GM12878 (cell line): ENCODE data around the gene KANSL2. TPM values are rescaled to one million over a fixed set of nuclear protein-coding genes. Genes with fewer than 3 reads are reported as not detected.

ENCODE experiments used
- ATAC-seq: fragments of 200-7000 bp; cut with Tn5 transposase; 3 replicates; pipeline ENCODE4 v1.9.1; 2020; ENCODE audit warnings: mild to moderate bottlenecking, moderate library complexity
- BruUV-seq: library from RNA; stranded (reverse); fragments of 400-500 nt; replicated peaks from 2 replicates; lab custom pipeline; 2021; lab: Mats Ljungman, UMichigan
- CTCF ChIA-PET: fragments of 300-600 bp; sonication (Branson Sonifier 250); formaldehyde crosslinking; extraction: SDS; loops from one replicate; lab custom pipeline; 2021; ENCODE audit warnings: inconsistent platforms; lab: Yijun Ruan, JAX
- POLR2A ChIA-PET: fragments of 350-600 bp; formaldehyde crosslinking; extraction: SDS; loops from one replicate; lab custom pipeline; 2021; ENCODE audit warnings: inconsistent platforms; lab: Charles Lee
- RAD21 ChIA-PET: fragments of 300-600 bp; sonication (Branson Sonifier 250); formaldehyde crosslinking; loops from one replicate; lab custom pipeline; 2023; ENCODE audit warnings: antibody characterized with exemption; ENCODE audit not compliant: unreplicated experiment; lab: Charles Lee
- SMC1A ChIA-PET: fragments of 300-600 bp; sonication (Branson Sonifier 250); formaldehyde crosslinking; loops from one replicate; lab custom pipeline; 2023; ENCODE audit not compliant: unreplicated experiment, uncharacterized antibody; lab: Charles Lee
- DNase-seq: peaks from one replicate; pipeline ENCODE4 v3.0.0-alpha.2; 2011; ENCODE audit warnings: low read depth, low spot score
- FAIRE-seq: peaks from 3 replicates; lab custom pipeline; 2011; peaks lifted over from hg19 to GRCh38; lab: Jason Lieb, UNC
- H2AFZ ChIP-seq: 2 replicates; pipeline ENCODE4 v1.6.0; 2011; ENCODE audit warnings: low read depth, low read length, control low read depth; ENCODE audit not compliant: control insufficient read depth
- H3K27ac ChIP-seq: 2 replicates; pipeline ENCODE4 v1.5.1; 2011; ENCODE audit warnings: control low read depth; ENCODE audit not compliant: control insufficient read depth, insufficient read depth
- H3K27me3 ChIP-seq, 2 experiments: replicated peaks in 1 of 2; 2 replicates each; pipeline versions ENCODE4 v1.6.0 to v1.6.1; 2011; ENCODE audit warnings: low read length in 1 of 2; ENCODE audit not compliant: control insufficient read depth in 2 of 2, insufficient read depth in 2 of 2
- H3K36me3 ChIP-seq, 2 experiments: 2 replicates each; pipeline ENCODE4 v1.5.1; 2011; ENCODE audit warnings: low read length in 1 of 2; ENCODE audit not compliant: control insufficient read depth in 2 of 2, insufficient read depth in 2 of 2
- H3K4me1 ChIP-seq: 2 replicates; pipeline ENCODE4 v1.6.1; 2011; ENCODE audit warnings: mild to moderate bottlenecking, low read length, moderate library complexity, mixed read lengths; ENCODE audit not compliant: control insufficient read depth, insufficient read depth
- H3K4me2 ChIP-seq: 2 replicates; pipeline ENCODE4 v1.6.0; 2011; ENCODE audit warnings: control low read depth; ENCODE audit not compliant: control insufficient read depth, insufficient read depth
- H3K4me3 ChIP-seq: fragments of 200-600 bp; sonication (generic); 2 replicates; pipeline ENCODE4 v1.5.1; 2016
- H3K79me2 ChIP-seq: 2 replicates; pipeline ENCODE4 v1.6.0; 2011; ENCODE audit warnings: low read length; ENCODE audit not compliant: control insufficient read depth, insufficient read depth
- H3K9ac ChIP-seq: 2 replicates; pipeline ENCODE4 v1.8.0; 2011; ENCODE audit warnings: low read length, control low read depth, mixed read lengths; ENCODE audit not compliant: control insufficient read depth, insufficient read depth
- H3K9me3 ChIP-seq: replicated peaks from 3 replicates; pipeline ENCODE4 v1.5.1; 2011; ENCODE audit warnings: mild to moderate bottlenecking, low read length; ENCODE audit not compliant: control insufficient read depth, insufficient read depth
- H4K20me1 ChIP-seq: 2 replicates; pipeline ENCODE4 v1.6.0; 2011; ENCODE audit not compliant: control insufficient read depth, insufficient read depth
- ATF7 ChIP-seq: fragments of 450-650 bp; IDR thresholded peaks from 2 replicates; pipeline ENCODE4 v1.6.1; 2016; ENCODE audit warnings: low read depth, mild to moderate bottlenecking
- CEBPB ChIP-seq, 2 experiments: fragments of 150-350 bp in 1 of 2; IDR thresholded peaks; 2 replicates each; pipeline ENCODE4 v1.6.1; 2012 to 2014; ENCODE audit warnings: low read depth in 2 of 2, low read length in 2 of 2, borderline replicate concordance in 1 of 2, inconsistent platforms in 1 of 2
- CREB1 ChIP-seq: IDR thresholded peaks from 2 replicates; pipeline ENCODE4 v1.6.1; 2012; ENCODE audit warnings: low read depth, mild to moderate bottlenecking, inconsistent platforms
- EZH2 ChIP-seq: IDR thresholded peaks from 2 replicates; pipeline ENCODE4 v1.6.1; 2012; ENCODE audit warnings: low read depth, mild to moderate bottlenecking, control low read depth, inconsistent platforms, low read length, borderline replicate concordance; ENCODE audit not compliant: control insufficient read depth
- GATAD2B ChIP-seq: fragments of 450-650 bp; conservative IDR thresholded peaks from 2 replicates; pipeline ENCODE4 v1.6.1; 2017; ENCODE audit warnings: low read depth, mild to moderate bottlenecking, moderate library complexity
- IRF4 ChIP-seq: IDR thresholded peaks from 2 replicates; pipeline ENCODE4 v1.6.1; 2011; ENCODE audit warnings: low read depth, low read length
- JUNB ChIP-seq: IDR thresholded peaks from 2 replicates; pipeline ENCODE4 v1.6.1; 2016; ENCODE audit warnings: antibody characterized with exemption, mild to moderate bottlenecking
- JUND ChIP-seq: IDR thresholded peaks from 2 replicates; pipeline ENCODE4 v1.6.1; 2012; ENCODE audit warnings: low read depth, mild to moderate bottlenecking, low read length, improper control_type of control experiment, moderate library complexity
- PAX8 ChIP-seq: fragments of 450-650 bp; IDR thresholded peaks from 2 replicates; pipeline ENCODE4 v1.6.1; 2017; ENCODE audit warnings: mild to moderate bottlenecking, moderate library complexity
- RAD21 ChIP-seq: IDR thresholded peaks from 2 replicates; pipeline ENCODE4 v1.6.1; 2011; ENCODE audit warnings: mild to moderate bottlenecking, low read depth, low read length, moderate library complexity; ENCODE audit not compliant: insufficient read depth
- STAT3 ChIP-seq: IDR thresholded peaks from 2 replicates; pipeline ENCODE4 v1.6.1; 2011; ENCODE audit warnings: low read depth, low read length, improper control_type of control experiment
- YY1 ChIP-seq: IDR thresholded peaks from 2 replicates; pipeline ENCODE4 v1.6.1; 2011; ENCODE audit warnings: low read depth, mild to moderate bottlenecking, low read length
- ZNF217 ChIP-seq: fragments of 450-650 bp; IDR thresholded peaks from 2 replicates; pipeline ENCODE4 v1.6.1; 2017; ENCODE audit warnings: antibody characterized with exemption, mild to moderate bottlenecking
- WGBS: methylation state at CpG from one replicate; pipeline ENCODE4 v1.1.6; 2016; ENCODE audit warnings: low lambda C conversion rate; ENCODE audit not compliant: insufficient replicate concordance, insufficient coverage; ENCODE audit errors: missing lambda C conversion rate; 5-methylcytosine and 5-hydroxymethylcytosine counted together
- in situ Hi-C: fragments of 300-500 bp; cut with MboI; formaldehyde crosslinking; loops from 9 replicates; pipeline ENCODE4 v1.14.3; 2018; ENCODE audit warnings: mixed read lengths
- intact Hi-C: fragments of 100-400 bp; cut with micrococcal nuclease; formaldehyde crosslinking; loops from one replicate; pipeline ENCODE4 v1.14.2; 2022; ENCODE audit not compliant: unreplicated experiment
- polyA plus RNA-seq, 11 experiments: library from polyadenylated mRNA; depleted of rRNA in 4 of 11; unstranded in 6 of 11; stranded (reverse) in 5 of 11; fragments of >200 nt; fragmentation: Nextera tagmentation in 4 of 11; fragmentation: Illumina TruSeq in 1 of 11; extraction: Ambion mirVana in 4 of 11; extraction: Trizol in 1 of 11; gene quantifications; 1 replicate in 1 of 11; 2 replicates in 10 of 11; pipeline versions ENCODE4 v1.2.1 to v1.2.3, GENCODE V29; 2011 to 2016; ENCODE audit warnings: inconsistent platforms in 2 of 11, missing spikeins in 2 of 11, low read depth in 1 of 11
- total RNA-seq, 4 experiments: library from RNA; depleted of rRNA in 3 of 4; stranded (reverse); fragments of >200 nt in 3 of 4; fragmentation: Illumina TruSeq in 1 of 4; extraction: Trizol in 1 of 4; gene quantifications; 2 replicates each; pipeline versions ENCODE4 v1.2.1 to v1.2.3, GENCODE V29; 2013 to 2021
- TF ChIP-seq, protein P1 (sequence below): fragments of 450-650 bp; IDR thresholded peaks from 2 replicates; pipeline ENCODE4 v1.6.1; 2017; ENCODE audit warnings: mild to moderate bottlenecking

KANSL2 gene
- total and polyA plus RNA-seq, 10 of the 15 experiments (the other 5 are each of a cell fraction or from before 2014, with no cell fraction given) = 28.1 to 54.8 (median 40.9) TPM

DNA sequence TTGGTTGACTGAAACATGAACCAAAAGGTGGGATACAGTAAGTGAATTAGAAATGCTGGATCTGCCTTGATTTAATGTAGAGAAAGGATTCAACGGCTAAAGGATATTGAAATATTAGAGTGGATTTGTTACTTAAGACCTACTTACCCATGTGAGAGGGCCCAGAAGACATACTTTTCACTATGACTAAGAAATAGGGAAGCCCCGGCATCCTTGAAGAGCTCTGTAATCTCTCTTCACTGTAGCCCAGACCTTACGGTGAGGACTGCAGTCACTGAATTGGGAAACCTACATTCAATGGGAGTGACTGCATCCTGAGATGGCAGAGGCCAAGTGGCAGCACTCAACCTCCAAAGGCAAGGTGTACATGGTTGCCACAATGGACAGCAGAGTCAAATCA, 52.5 kb downstream of the KANSL2 start:
- no peak for FAIRE-seq
- H3K4me3 ChIP-seq = no peak overlapping the region
- no peaks in the 10 kb centered on the region for H3K79me2 ChIP-seq
- no TSS peak for BruUV-seq
- no peaks in the 10 kb centered on the region for H3K36me3 ChIP-seq
- H3K9ac ChIP-seq = no peak overlapping the region
- intact Hi-C loops = no loop called here
- H3K27me3 ChIP-seq = no peaks in the 10 kb centered on the region
- no peak overlapping the region for H2AFZ ChIP-seq
- CTCF ChIA-PET = interaction anchor here (1.3 to 1.5 kb wide), 2 partner anchors 11 to 88 kb away, joined by 6 to 9 read pairs; no protein-coding TSS in a partner anchor
- TF ChIP-seq RAD21 = no peak
- TF ChIP-seq IRF4 = peak; percentile 45; the same call in 1 of the 2 replicates
- TF ChIP-seq JUNB = peak; percentile 59; the same call in 1 of the 2 replicates
- no peak for TF ChIP-seq CREB1
- TF ChIP-seq, all 136 proteins: peak for 2
- ChIA-PET RAD21 (interaction anchor here (0.7 to 1.0 kb wide), 2 partner anchors 11 to 124 kb away, joined by 3 read pairs; no protein-coding TSS in a partner anchor), POLR2A (no interaction called here), SMC1A (interaction anchor here (1.0 kb wide), 1 partner anchor 11 kb away, joined by 3 read pairs; no protein-coding TSS in a partner anchor)
- Histone ChIP-seq H3K4me1 (no peaks in the 10 kb centered on the region), H3K4me2 (no peak overlapping the region), H4K20me1 (no peaks in the 10 kb centered on the region), H3K9me3 (no peaks in the 10 kb centered on the region), H3K27ac (no peak overlapping the region)
- in situ Hi-C loops = no loop called here
- DNase-seq (no peak), ATAC-seq (peak; percentile 93)
- WGBS = 27% methylated on average over 3 of the region's 3 CpGs

DNA sequence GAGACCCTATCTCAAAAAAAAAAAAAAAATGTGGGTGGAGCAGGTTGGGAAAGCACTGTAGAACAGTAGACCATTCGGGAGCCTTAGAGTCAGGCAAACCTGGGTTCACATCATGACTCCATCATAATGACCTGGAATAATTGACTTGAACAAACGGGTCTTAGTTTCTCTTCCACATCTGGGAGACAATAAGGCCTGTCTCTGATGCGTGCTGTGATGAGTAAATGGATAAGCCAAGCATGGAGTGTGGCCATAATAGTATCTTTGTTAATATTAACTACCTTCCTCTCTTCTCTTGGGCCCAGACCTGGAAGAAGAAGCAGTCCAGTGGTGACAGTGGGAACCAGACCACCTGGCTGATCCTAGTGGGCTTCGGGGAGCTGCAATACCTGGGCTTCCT, 54.5 kb downstream of the KANSL2 start:
- no peak overlapping the region for H2AFZ ChIP-seq
- WGBS = 33% methylated on average over 4 of the region's 4 CpGs
- no peak for FAIRE-seq
- no peaks in the 10 kb centered on the region for H3K36me3 ChIP-seq
- H4K20me1 ChIP-seq = no peaks in the 10 kb centered on the region
- BruUV-seq = no TSS peak
- no peaks in the 10 kb centered on the region for H3K4me1 ChIP-seq
- DNase-seq = no peak
- H3K4me3 ChIP-seq = no peak overlapping the region
- no peak overlapping the region for H3K4me2 ChIP-seq
- no peak overlapping the region for H3K9ac ChIP-seq
- H3K27me3 ChIP-seq = no peaks in the 10 kb centered on the region
- ChIA-PET POLR2A (no interaction called here), RAD21 (no interaction called here), CTCF (no interaction called here), SMC1A (no interaction called here)
- ATAC-seq = no peak
- in situ Hi-C loops = no loop called here
- no peaks in the 10 kb centered on the region for H3K79me2 ChIP-seq
- H3K9me3 ChIP-seq = no peaks in the 10 kb centered on the region; the same call in 2 of the 3 replicates
- H3K27ac ChIP-seq = no peak overlapping the region
- intact Hi-C loops = no loop called here
- TF ChIP-seq CEBPB (IDR thresholded peaks at IDR 0.05; ENCODE audit: borderline replicate concordance in 1 of 2, low read depth in 2 of 2, low read length in 2 of 2) (no peak), ATF7 (no peak), PAX8 (no peak), JUND (no peak), YY1 (no peak), ZNF217 (no peak), EZH2 (no peak), GATAD2B (no peak), STAT3 (no peak)
- TF ChIP-seq, protein P1, sequence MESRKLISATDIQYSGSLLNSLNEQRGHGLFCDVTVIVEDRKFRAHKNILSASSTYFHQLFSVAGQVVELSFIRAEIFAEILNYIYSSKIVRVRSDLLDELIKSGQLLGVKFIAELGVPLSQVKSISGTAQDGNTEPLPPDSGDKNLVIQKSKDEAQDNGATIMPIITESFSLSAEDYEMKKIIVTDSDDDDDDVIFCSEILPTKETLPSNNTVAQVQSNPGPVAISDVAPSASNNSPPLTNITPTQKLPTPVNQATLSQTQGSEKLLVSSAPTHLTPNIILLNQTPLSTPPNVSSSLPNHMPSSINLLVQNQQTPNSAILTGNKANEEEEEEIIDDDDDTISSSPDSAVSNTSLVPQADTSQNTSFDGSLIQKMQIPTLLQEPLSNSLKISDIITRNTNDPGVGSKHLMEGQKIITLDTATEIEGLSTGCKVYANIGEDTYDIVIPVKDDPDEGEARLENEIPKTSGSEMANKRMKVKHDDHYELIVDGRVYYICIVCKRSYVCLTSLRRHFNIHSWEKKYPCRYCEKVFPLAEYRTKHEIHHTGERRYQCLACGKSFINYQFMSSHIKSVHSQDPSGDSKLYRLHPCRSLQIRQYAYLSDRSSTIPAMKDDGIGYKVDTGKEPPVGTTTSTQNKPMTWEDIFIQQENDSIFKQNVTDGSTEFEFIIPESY = no peak
